K562 (cell line): ENCODE measurements around the gene ATRNL1. TPM values are rescaled to one million over a fixed set of nuclear protein-coding genes. Genes with fewer than 3 reads are reported as not detected.

Experiments
- ATAC-seq: fragments of 200-7000 bp; cut with Tn5 transposase; 3 replicates; pipeline ENCODE4 v1.9.1; 2020; ENCODE audit warnings: moderate library complexity
- BruUV-seq: library from RNA; stranded (reverse); fragments of 400-500 nt; replicated peaks from 2 replicates; lab custom pipeline; 2021; lab: Mats Ljungman, UMichigan
- CTCF ChIA-PET: fragments of 300-600 bp; formaldehyde crosslinking; extraction: SDS; loops from one replicate; lab custom pipeline; 2021; ENCODE audit warnings: low intra/inter-chr PET ratio; lab: Yijun Ruan, JAX
- POLR2A ChIA-PET: fragments of 300-600, 350-650 bp; sonication (Branson Sonifier 250); formaldehyde crosslinking; extraction: SDS; loops from one replicate; lab custom pipeline; 2021; ENCODE audit warnings: antibody characterized with exemption, inconsistent platforms; lab: Yijun Ruan, JAX
- DNase-seq, 4 experiments: peaks; one replicate each; pipeline versions ENCODE4 v3.0.0 to v3.0.0-alpha.2; 2011 to 2018; ENCODE audit warnings: low spot score in 3 of 4, mixed read lengths in 3 of 4; ENCODE audit errors: extremely low read depth in 1 of 4
- FAIRE-seq: peaks from 2 replicates; lab custom pipeline; 2011; peaks lifted over from hg19 to GRCh38; lab: Jason Lieb, UNC
- H2AFZ ChIP-seq: 2 replicates; pipeline ENCODE4 v1.6.0; 2011; ENCODE audit warnings: low read depth, low read length, control low read depth, inconsistent platforms
- H3K27ac ChIP-seq: fragments of 200-600 bp; 3 replicates; pipeline ENCODE4 v1.8.0; 2011; ENCODE audit warnings: low read depth, mild to moderate bottlenecking, control low read depth, inconsistent platforms, low read length, moderate library complexity, mixed read lengths; ENCODE audit errors: extremely low read depth
- H3K27me3 ChIP-seq, 2 experiments: fragments of 300-600 bp in 1 of 2; 2 replicates in 1 of 2; 3 replicates in 1 of 2; pipeline versions ENCODE4 v1.6.0 to v1.8.0; 2011; ENCODE audit warnings: inconsistent platforms in 2 of 2, low read length in 2 of 2, mild to moderate bottlenecking in 1 of 2, mixed read lengths in 1 of 2, moderate library complexity in 1 of 2; ENCODE audit not compliant: control insufficient read depth in 2 of 2, insufficient read depth in 2 of 2
- H3K36me3 ChIP-seq: fragments of 300-600 bp; 3 replicates; pipeline ENCODE4 v1.8.0; 2011; ENCODE audit warnings: mild to moderate bottlenecking, low read length, inconsistent platforms; ENCODE audit not compliant: control insufficient read depth, insufficient read depth
- H3K4me1 ChIP-seq, 2 experiments: fragments of 200-600 bp in 1 of 2; replicated peaks in 1 of 2; 2 replicates in 1 of 2; 3 replicates in 1 of 2; pipeline versions ENCODE4 v1.5.1 to v1.8.0; 2011; ENCODE audit warnings: inconsistent platforms in 2 of 2, low read length in 2 of 2, mild to moderate bottlenecking in 1 of 2, mixed read lengths in 1 of 2, moderate library complexity in 1 of 2; ENCODE audit not compliant: control insufficient read depth in 2 of 2, insufficient read depth in 2 of 2
- H3K4me2 ChIP-seq: 2 replicates; pipeline ENCODE4 v1.6.1; 2011; ENCODE audit warnings: low read length, control low read depth, inconsistent platforms, mixed read lengths; ENCODE audit not compliant: insufficient read depth
- H3K4me3 ChIP-seq: fragments of 200-600 bp; sonication (generic), shearing (Covaris generic); 2 replicates; pipeline ENCODE4 v1.5.1; 2016; ENCODE audit warnings: control low read depth, inconsistent platforms
- H3K79me2 ChIP-seq: fragments of 200-600 bp; 3 replicates; pipeline ENCODE4 v1.8.0; 2011; ENCODE audit warnings: low read length, inconsistent platforms; ENCODE audit not compliant: control insufficient read depth, insufficient read depth
- H3K9ac ChIP-seq, 2 experiments: 2 replicates each; pipeline versions ENCODE4 v1.6.0 to v1.6.1; 2011; ENCODE audit warnings: low read depth in 2 of 2, low read length in 2 of 2, control low read depth in 1 of 2, inconsistent platforms in 1 of 2, mild to moderate bottlenecking in 1 of 2, mixed read lengths in 1 of 2; ENCODE audit not compliant: insufficient read depth in 1 of 2
- H3K9me1 ChIP-seq: one replicate; pipeline ENCODE4 v1.6.0; 2011; ENCODE audit warnings: inconsistent platforms, mild to moderate bottlenecking, low read length, moderate library complexity; ENCODE audit not compliant: control insufficient read depth, insufficient read depth
- H3K9me3 ChIP-seq: replicated peaks from 2 replicates; pipeline ENCODE4 v1.5.1; 2011; ENCODE audit warnings: low read depth, low read length, inconsistent platforms; ENCODE audit not compliant: control insufficient read depth, insufficient read depth
- H4K20me1 ChIP-seq: replicated peaks from 2 replicates; pipeline ENCODE4 v1.6.1; 2011; ENCODE audit warnings: low read length, inconsistent platforms, mixed read lengths; ENCODE audit not compliant: control insufficient read depth, insufficient read depth
- CREB3 ChIP-seq: fragments of 450-650 bp; conservative IDR thresholded peaks from 2 replicates; pipeline ENCODE4 v1.6.1; 2016; ENCODE audit warnings: missing genetic modification characterization, low read depth, mild to moderate bottlenecking, missing compliant biosample characterization, moderate library complexity
- EGR1 ChIP-seq: fragments of 450-650 bp; conservative IDR thresholded peaks from 2 replicates; pipeline ENCODE4 v1.6.1; 2017; ENCODE audit warnings: mild to moderate bottlenecking
- HNRNPLL ChIP-seq: fragments of 200-400 bp; formaldehyde crosslinking; IDR thresholded peaks from 2 replicates; pipeline ENCODE4 v1.6.1; 2017; ENCODE audit warnings: low read length, low read depth, mild to moderate bottlenecking; ENCODE audit not compliant: poor library complexity, severe bottlenecking
- HOMEZ ChIP-seq: fragments of 250-450 bp; sonication (Bioruptor Pico); IDR thresholded peaks from 2 replicates; pipeline ENCODE4 v1.4.0; 2020; ENCODE audit warnings: mild to moderate bottlenecking, moderate library complexity
- LARP7 ChIP-seq: fragments of 450-650 bp; IDR thresholded peaks from 2 replicates; pipeline ENCODE4 v1.6.1; 2016
- MTF1 ChIP-seq: fragments of 250-450 bp; sonication (Bioruptor Pico); IDR thresholded peaks from 2 replicates; pipeline ENCODE4 v1.9.0; 2021; ENCODE audit warnings: moderate library complexity, mild to moderate bottlenecking, inconsistent platforms, borderline replicate concordance
- PCBP2 ChIP-seq: fragments of 200-400 bp; formaldehyde crosslinking; IDR thresholded peaks from 2 replicates; pipeline ENCODE4 v1.6.1; 2018; ENCODE audit warnings: low read length, low read depth, mild to moderate bottlenecking, moderate library complexity; ENCODE audit not compliant: poor library complexity, severe bottlenecking
- POU5F1 ChIP-seq: fragments of 150-350 bp; IDR thresholded peaks from 2 replicates; pipeline ENCODE4 v1.6.1; 2014; ENCODE audit warnings: borderline replicate concordance, low read length, low read depth, mild to moderate bottlenecking; ENCODE audit not compliant: partially characterized antibody
- SMARCA4 ChIP-seq: fragments of 450-650 bp; IDR thresholded peaks from 2 replicates; pipeline ENCODE4 v1.6.1; 2016
- ZEB2 ChIP-seq: fragments of 450-650 bp; IDR thresholded peaks from 2 replicates; pipeline ENCODE4 v1.6.1; 2016
- ZNF77 ChIP-seq: fragments of 250-450 bp; sonication (Bioruptor Pico); IDR thresholded peaks from 2 replicates; pipeline ENCODE4 v1.5.0; 2020
- WGBS: fragments of 100-300 bp; shearing (Covaris generic); methylation state at CpG from one replicate; pipeline ENCODE4 v1.1.6; 2016; ENCODE audit warnings: low coverage, mixed read lengths; ENCODE audit not compliant: insufficient coverage; ENCODE audit errors: missing lambda C conversion rate; 5-methylcytosine and 5-hydroxymethylcytosine counted together
- in situ Hi-C: fragments of 300-500 bp; cut with MboI; formaldehyde crosslinking; loops from 4 replicates; pipeline ENCODE4 v1.15.0; 2018; ENCODE audit warnings: inconsistent platforms, mixed read lengths
- intact Hi-C: fragments of 100-400 bp; cut with micrococcal nuclease; formaldehyde crosslinking; loops from 2 replicates; pipeline ENCODE4 v1.14.2; 2022
- polyA plus RNA-seq, 8 experiments: library from polyadenylated mRNA; depleted of rRNA in 4 of 8; stranded (reverse) in 5 of 8; unstranded in 3 of 8; fragments of >200 nt; fragmentation: Nextera tagmentation in 2 of 8; fragmentation: Illumina TruSeq in 1 of 8; extraction: Ambion mirVana in 2 of 8; extraction: Trizol in 1 of 8; gene quantifications; 2 replicates each; pipeline versions ENCODE4 v1.2.1 to v1.2.3, GENCODE V29; 2011 to 2014; ENCODE audit warnings: inconsistent platforms in 1 of 8, missing spikeins in 1 of 8
- total RNA-seq, 7 experiments: library from RNA; depleted of rRNA in 6 of 7; stranded (reverse); fragments of >200 nt in 6 of 7; fragmentation: Illumina TruSeq in 2 of 7; extraction: Trizol in 2 of 7; gene quantifications; 2 replicates each; pipeline versions ENCODE4 v1.2.1 to v1.2.3, GENCODE V29; 2011 to 2021; ENCODE audit warnings: low replicate concordance in 1 of 7
- TF ChIP-seq, protein P1 (sequence below): sonication (generic); formaldehyde crosslinking; IDR thresholded peaks from 2 replicates; pipeline ENCODE4 v1.8.0; 2022; ENCODE audit warnings: mild to moderate bottlenecking, missing genetic modification reagents
- TF ChIP-seq, protein P2 (sequence below): sonication (generic); formaldehyde crosslinking; IDR thresholded peaks from 2 replicates; pipeline ENCODE4 v1.8.1; 2023; ENCODE audit warnings: mild to moderate bottlenecking, missing genetic modification reagents
- TF ChIP-seq, protein P3 (sequence below): sonication (generic); formaldehyde crosslinking; IDR thresholded peaks from 2 replicates; pipeline ENCODE4 v1.5.0; 2020; ENCODE audit warnings: missing genetic modification reagents

Gene ATRNL1
- total and polyA plus RNA-seq, 9 of the 15 experiments (the other 6 are each of a cell fraction or from before 2014, with no cell fraction given), result 0.18 TPM; not detected in 8

- Histone ChIP-seq H3K27me3 (no peaks in the 10 kb centered on the region), H3K27ac (no peak overlapping the region), H3K9me3 (no peaks in the 10 kb centered on the region), H3K4me1 (no peaks in the 10 kb centered on the region), H3K9ac (no peak overlapping the region), H2AFZ (no peak overlapping the region), H3K4me2 (no peak overlapping the region), H3K36me3 (no peaks in the 10 kb centered on the region), H3K4me3 (no peak overlapping the region), H3K9me1 (no peaks in the 10 kb centered on the region), H4K20me1 (no peaks in the 10 kb centered on the region), H3K79me2 (no peaks in the 10 kb centered on the region)
- in situ Hi-C loops, result no loop called here
- no TSS peak for BruUV-seq
- WGBS, result 4% methylated on average over 3 of the region's 4 CpGs
- ChIA-PET CTCF (no interaction called here), POLR2A (no interaction called here)
- no peak for FAIRE-seq
- DNase-seq, result no peak
- no peak for ATAC-seq
- intact Hi-C loops, result no loop called here
- TF ChIP-seq ZNF77 (no peak), PCBP2 (no peak), HNRNPLL (no peak), SMARCA4 (no peak), HOMEZ (CRISPR knock-in tag) (no peak), LARP7 (no peak), ZEB2 (no peak), CREB3 (tag) (no peak), POU5F1 (no peak), MTF1 (CRISPR knock-in tag) (no peak), EGR1 (no peak)
- TF ChIP-seq, protein P1, sequence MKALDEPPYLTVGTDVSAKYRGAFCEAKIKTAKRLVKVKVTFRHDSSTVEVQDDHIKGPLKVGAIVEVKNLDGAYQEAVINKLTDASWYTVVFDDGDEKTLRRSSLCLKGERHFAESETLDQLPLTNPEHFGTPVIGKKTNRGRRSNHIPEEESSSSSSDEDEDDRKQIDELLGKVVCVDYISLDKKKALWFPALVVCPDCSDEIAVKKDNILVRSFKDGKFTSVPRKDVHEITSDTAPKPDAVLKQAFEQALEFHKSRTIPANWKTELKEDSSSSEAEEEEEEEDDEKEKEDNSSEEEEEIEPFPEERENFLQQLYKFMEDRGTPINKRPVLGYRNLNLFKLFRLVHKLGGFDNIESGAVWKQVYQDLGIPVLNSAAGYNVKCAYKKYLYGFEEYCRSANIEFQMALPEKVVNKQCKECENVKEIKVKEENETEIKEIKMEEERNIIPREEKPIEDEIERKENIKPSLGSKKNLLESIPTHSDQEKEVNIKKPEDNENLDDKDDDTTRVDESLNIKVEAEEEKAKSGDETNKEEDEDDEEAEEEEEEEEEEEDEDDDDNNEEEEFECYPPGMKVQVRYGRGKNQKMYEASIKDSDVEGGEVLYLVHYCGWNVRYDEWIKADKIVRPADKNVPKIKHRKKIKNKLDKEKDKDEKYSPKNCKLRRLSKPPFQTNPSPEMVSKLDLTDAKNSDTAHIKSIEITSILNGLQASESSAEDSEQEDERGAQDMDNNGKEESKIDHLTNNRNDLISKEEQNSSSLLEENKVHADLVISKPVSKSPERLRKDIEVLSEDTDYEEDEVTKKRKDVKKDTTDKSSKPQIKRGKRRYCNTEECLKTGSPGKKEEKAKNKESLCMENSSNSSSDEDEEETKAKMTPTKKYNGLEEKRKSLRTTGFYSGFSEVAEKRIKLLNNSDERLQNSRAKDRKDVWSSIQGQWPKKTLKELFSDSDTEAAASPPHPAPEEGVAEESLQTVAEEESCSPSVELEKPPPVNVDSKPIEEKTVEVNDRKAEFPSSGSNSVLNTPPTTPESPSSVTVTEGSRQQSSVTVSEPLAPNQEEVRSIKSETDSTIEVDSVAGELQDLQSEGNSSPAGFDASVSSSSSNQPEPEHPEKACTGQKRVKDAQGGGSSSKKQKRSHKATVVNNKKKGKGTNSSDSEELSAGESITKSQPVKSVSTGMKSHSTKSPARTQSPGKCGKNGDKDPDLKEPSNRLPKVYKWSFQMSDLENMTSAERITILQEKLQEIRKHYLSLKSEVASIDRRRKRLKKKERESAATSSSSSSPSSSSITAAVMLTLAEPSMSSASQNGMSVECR (CRISPR knock-in tag), result no peak
- TF ChIP-seq, protein P2, sequence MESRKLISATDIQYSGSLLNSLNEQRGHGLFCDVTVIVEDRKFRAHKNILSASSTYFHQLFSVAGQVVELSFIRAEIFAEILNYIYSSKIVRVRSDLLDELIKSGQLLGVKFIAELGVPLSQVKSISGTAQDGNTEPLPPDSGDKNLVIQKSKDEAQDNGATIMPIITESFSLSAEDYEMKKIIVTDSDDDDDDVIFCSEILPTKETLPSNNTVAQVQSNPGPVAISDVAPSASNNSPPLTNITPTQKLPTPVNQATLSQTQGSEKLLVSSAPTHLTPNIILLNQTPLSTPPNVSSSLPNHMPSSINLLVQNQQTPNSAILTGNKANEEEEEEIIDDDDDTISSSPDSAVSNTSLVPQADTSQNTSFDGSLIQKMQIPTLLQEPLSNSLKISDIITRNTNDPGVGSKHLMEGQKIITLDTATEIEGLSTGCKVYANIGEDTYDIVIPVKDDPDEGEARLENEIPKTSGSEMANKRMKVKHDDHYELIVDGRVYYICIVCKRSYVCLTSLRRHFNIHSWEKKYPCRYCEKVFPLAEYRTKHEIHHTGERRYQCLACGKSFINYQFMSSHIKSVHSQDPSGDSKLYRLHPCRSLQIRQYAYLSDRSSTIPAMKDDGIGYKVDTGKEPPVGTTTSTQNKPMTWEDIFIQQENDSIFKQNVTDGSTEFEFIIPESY (CRISPR knock-in tag), result no peak
- TF ChIP-seq, protein P3, sequence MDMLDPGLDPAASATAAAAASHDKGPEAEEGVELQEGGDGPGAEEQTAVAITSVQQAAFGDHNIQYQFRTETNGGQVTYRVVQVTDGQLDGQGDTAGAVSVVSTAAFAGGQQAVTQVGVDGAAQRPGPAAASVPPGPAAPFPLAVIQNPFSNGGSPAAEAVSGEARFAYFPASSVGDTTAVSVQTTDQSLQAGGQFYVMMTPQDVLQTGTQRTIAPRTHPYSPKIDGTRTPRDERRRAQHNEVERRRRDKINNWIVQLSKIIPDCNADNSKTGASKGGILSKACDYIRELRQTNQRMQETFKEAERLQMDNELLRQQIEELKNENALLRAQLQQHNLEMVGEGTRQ (CRISPR knock-in tag), result no peak
Observed at GRCh38 chr10:115866691-115867090, 773.5 kb downstream of the ATRNL1 start.
